ENCODE results near the gene HS3ST5. TPM values are rescaled to one million over a fixed set of nuclear protein-coding genes. Genes with fewer than 3 reads are reported as not detected.

Gene HS3ST5
- total RNA-seq, 1 experiment from 2014 or later = 8.7 TPM

DNA sequence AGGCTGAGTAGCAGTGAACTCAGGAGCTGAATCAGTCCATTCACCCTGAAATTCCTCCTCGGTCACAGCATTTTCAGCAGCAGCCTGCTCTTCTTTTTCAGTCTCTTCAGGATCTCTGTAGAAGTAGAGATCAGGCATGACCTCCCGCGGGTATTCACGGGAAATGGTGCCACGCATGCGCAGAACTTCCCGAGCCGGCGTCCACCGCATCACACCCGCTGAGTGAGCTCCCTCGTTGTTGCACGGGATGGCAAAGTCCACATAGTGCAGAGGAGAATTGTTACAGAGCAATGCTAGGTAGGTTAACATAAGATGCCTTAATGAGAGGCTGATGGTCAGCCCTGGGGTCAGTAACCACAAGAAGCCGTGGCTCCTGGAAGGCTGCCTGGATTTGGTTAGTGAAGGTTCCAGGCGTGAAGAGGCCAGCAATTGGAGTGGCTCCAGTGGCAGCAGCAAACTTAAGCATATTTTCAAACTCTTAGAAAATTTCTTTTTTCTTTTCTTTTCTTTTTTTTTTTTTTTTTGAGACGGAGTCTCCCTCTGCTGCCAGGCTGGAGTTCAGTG, 258.4 kb downstream of the HS3ST5 start:
- Mint-ChIP-seq H3K27me3 (ENCODE audit: low read depth) (no peaks in the 10 kb centered on the region), H3K36me3 (peaks cover 16% of the 10 kb centered on the region), H3K4me1 (peaks cover 19% of the 10 kb centered on the region), H3K9me3 (peaks cover 11% of the 10 kb centered on the region), H3K27ac (no peak overlapping the region), H3K4me3 (no peak overlapping the region)
- TF ChIP-seq PREB (CRISPR knock-in tag; IDR thresholded peaks at IDR 0.05; ENCODE audit: borderline replicate concordance) (no peak), NR1H2 (CRISPR knock-in tag; IDR thresholded peaks at IDR 0.05) (no peak), STAT6 (CRISPR knock-in tag; conservative IDR thresholded peaks at IDR 0.05; ENCODE audit: low read depth) (no peak), NR2C2 (CRISPR knock-in tag; IDR thresholded peaks at IDR 0.05) (no peak), ZNF423 (CRISPR knock-in tag; IDR thresholded peaks at IDR 0.05) (no peak), ATF3 (CRISPR knock-in tag; conservative IDR thresholded peaks at IDR 0.05) (no peak), MYBL2 (CRISPR knock-in tag; IDR thresholded peaks at IDR 0.05) (no peak), TP53 (CRISPR knock-in tag; IDR thresholded peaks at IDR 0.05) (no peak), ZNF121 (CRISPR knock-in tag; IDR thresholded peaks at IDR 0.05) (no peak), HMGA2 (CRISPR knock-in tag; IDR thresholded peaks at IDR 0.05) (no peak)
- TF ChIP-seq, protein P1, sequence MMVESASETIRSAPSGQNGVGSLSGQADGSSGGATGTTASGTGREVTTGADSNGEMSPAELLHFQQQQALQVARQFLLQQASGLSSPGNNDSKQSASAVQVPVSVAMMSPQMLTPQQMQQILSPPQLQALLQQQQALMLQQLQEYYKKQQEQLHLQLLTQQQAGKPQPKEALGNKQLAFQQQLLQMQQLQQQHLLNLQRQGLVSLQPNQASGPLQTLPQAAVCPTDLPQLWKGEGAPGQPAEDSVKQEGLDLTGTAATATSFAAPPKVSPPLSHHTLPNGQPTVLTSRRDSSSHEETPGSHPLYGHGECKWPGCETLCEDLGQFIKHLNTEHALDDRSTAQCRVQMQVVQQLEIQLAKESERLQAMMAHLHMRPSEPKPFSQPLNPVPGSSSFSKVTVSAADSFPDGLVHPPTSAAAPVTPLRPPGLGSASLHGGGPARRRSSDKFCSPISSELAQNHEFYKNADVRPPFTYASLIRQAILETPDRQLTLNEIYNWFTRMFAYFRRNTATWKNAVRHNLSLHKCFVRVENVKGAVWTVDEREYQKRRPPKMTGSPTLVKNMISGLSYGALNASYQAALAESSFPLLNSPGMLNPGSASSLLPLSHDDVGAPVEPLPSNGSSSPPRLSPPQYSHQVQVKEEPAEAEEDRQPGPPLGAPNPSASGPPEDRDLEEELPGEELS (CRISPR knock-in tag; IDR thresholded peaks at IDR 0.05) = no peak
- TF ChIP-seq, protein P2, sequence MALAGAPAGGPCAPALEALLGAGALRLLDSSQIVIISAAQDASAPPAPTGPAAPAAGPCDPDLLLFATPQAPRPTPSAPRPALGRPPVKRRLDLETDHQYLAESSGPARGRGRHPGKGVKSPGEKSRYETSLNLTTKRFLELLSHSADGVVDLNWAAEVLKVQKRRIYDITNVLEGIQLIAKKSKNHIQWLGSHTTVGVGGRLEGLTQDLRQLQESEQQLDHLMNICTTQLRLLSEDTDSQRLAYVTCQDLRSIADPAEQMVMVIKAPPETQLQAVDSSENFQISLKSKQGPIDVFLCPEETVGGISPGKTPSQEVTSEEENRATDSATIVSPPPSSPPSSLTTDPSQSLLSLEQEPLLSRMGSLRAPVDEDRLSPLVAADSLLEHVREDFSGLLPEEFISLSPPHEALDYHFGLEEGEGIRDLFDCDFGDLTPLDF (CRISPR knock-in tag; IDR thresholded peaks at IDR 0.05) = no peak
- TF ChIP-seq, protein P3, sequence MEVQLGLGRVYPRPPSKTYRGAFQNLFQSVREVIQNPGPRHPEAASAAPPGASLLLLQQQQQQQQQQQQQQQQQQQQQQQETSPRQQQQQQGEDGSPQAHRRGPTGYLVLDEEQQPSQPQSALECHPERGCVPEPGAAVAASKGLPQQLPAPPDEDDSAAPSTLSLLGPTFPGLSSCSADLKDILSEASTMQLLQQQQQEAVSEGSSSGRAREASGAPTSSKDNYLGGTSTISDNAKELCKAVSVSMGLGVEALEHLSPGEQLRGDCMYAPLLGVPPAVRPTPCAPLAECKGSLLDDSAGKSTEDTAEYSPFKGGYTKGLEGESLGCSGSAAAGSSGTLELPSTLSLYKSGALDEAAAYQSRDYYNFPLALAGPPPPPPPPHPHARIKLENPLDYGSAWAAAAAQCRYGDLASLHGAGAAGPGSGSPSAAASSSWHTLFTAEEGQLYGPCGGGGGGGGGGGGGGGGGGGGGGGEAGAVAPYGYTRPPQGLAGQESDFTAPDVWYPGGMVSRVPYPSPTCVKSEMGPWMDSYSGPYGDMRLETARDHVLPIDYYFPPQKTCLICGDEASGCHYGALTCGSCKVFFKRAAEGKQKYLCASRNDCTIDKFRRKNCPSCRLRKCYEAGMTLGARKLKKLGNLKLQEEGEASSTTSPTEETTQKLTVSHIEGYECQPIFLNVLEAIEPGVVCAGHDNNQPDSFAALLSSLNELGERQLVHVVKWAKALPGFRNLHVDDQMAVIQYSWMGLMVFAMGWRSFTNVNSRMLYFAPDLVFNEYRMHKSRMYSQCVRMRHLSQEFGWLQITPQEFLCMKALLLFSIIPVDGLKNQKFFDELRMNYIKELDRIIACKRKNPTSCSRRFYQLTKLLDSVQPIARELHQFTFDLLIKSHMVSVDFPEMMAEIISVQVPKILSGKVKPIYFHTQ (CRISPR knock-in tag; IDR thresholded peaks at IDR 0.05) = no peak
- ChIA-PET POLR2A (no interaction called here), CTCF (interaction anchor here (0.8 kb wide), 1 partner anchor 79 kb away, joined by 4 read pairs; no protein-coding TSS in a partner anchor)
- DNase-seq (ENCODE audit: low spot score) (no peak), ATAC-seq (no peak)

DNA sequence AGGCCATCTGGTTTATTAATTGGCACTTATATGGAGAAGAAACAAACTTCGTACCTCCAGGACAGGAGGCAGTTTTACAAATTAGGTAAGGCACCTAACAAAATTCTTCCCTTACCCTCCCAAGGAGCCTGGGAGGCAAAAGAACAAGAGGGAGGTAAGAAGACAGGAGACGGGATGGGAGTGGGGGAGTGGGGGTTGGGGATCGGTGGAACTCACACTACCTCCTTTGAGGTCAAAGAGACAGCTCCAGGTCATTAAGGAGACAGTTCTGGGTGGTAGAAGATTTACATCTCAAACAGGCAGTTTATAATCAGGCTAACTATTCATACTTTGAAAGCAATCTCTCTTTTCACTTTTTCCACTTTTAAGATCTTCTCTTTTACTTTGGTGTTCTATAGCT, 259.6 kb downstream of the HS3ST5 start:
- Mint-ChIP-seq H3K36me3 (peaks cover 24% of the 10 kb centered on the region), H3K27ac (no peak overlapping the region), H3K27me3 (ENCODE audit: low read depth) (no peaks in the 10 kb centered on the region), H3K9me3 (peaks cover 11% of the 10 kb centered on the region), H3K4me3 (no peak overlapping the region), H3K4me1 (peaks cover 19% of the 10 kb centered on the region)
- CTCF ChIA-PET = no interaction called here
- POLR2A ChIA-PET = no interaction called here
- TF ChIP-seq, protein P4, sequence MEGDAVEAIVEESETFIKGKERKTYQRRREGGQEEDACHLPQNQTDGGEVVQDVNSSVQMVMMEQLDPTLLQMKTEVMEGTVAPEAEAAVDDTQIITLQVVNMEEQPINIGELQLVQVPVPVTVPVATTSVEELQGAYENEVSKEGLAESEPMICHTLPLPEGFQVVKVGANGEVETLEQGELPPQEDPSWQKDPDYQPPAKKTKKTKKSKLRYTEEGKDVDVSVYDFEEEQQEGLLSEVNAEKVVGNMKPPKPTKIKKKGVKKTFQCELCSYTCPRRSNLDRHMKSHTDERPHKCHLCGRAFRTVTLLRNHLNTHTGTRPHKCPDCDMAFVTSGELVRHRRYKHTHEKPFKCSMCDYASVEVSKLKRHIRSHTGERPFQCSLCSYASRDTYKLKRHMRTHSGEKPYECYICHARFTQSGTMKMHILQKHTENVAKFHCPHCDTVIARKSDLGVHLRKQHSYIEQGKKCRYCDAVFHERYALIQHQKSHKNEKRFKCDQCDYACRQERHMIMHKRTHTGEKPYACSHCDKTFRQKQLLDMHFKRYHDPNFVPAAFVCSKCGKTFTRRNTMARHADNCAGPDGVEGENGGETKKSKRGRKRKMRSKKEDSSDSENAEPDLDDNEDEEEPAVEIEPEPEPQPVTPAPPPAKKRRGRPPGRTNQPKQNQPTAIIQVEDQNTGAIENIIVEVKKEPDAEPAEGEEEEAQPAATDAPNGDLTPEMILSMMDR (IDR thresholded peaks at IDR 0.05) = no peak
- no peak for TF ChIP-seq GABPB1 (CRISPR knock-in tag; IDR thresholded peaks at IDR 0.05)
- no peak for TF ChIP-seq TP53 (CRISPR knock-in tag; IDR thresholded peaks at IDR 0.05)
- no peak for TF ChIP-seq ZNF671 (CRISPR knock-in tag; IDR thresholded peaks at IDR 0.05)
- TF ChIP-seq HMGA2 (CRISPR knock-in tag; IDR thresholded peaks at IDR 0.05) = no peak
- TF ChIP-seq EMX1 (CRISPR knock-in tag; IDR thresholded peaks at IDR 0.05) = no peak
- ATAC-seq (peak; percentile 57), DNase-seq (ENCODE audit: low spot score) (no peak)

Measured in WTC11 (cell line).